ENCODE measurements around the gene TSHZ2.
A peak's percentile ranks its signal among the peaks of the same experiment; 100 is the strongest.

The TSHZ2 gene

GRCh38 chr20:53001498-53002301 lies 29.5 kb downstream of the TSHZ2 start:
- Histone ChIP-seq H3K27me3 (ENCODE audit: insufficient read depth, low read length) (no peaks in the 10 kb centered on the region), H3K9ac (ENCODE audit: low read length) (peak overlapping the region; percentile 53), H3K9me3 (ENCODE audit: low read length) (no peaks in the 10 kb centered on the region), H3K4me3 (ENCODE audit: low read depth, low read length, poor library complexity, severe bottlenecking) (peak overlapping the region; percentile 43), H4K20me1 (ENCODE audit: insufficient read depth, low read length) (no peaks in the 10 kb centered on the region), H3F3A (ENCODE audit: insufficient read depth, low read length) (peaks cover 13% of the 10 kb centered on the region), H3K36me3 (ENCODE audit: insufficient read depth, low read length) (no peaks in the 10 kb centered on the region), H3K4me2 (ENCODE audit: low read length) (peak overlapping the region; percentile 64), H2AFZ (ENCODE audit: low read length) (peak overlapping the region; percentile 4), H3K4me1 (ENCODE audit: insufficient read depth, low read length, severe bottlenecking) (peaks cover 72% of the 10 kb centered on the region), H3K27ac (ENCODE audit: low read depth, low read length, poor library complexity, severe bottlenecking) (peak overlapping the region; percentile 98), H3K79me2 (ENCODE audit: insufficient read depth, low read length) (no peaks in the 10 kb centered on the region), H3K9me2 (ENCODE audit: low read depth, low read length) (no peaks in the 10 kb centered on the region)
- TF ChIP-seq EZH2 (IDR thresholded peaks at IDR 0.05; ENCODE audit: borderline replicate concordance, low read length): no peak
- TF ChIP-seq, protein P1, sequence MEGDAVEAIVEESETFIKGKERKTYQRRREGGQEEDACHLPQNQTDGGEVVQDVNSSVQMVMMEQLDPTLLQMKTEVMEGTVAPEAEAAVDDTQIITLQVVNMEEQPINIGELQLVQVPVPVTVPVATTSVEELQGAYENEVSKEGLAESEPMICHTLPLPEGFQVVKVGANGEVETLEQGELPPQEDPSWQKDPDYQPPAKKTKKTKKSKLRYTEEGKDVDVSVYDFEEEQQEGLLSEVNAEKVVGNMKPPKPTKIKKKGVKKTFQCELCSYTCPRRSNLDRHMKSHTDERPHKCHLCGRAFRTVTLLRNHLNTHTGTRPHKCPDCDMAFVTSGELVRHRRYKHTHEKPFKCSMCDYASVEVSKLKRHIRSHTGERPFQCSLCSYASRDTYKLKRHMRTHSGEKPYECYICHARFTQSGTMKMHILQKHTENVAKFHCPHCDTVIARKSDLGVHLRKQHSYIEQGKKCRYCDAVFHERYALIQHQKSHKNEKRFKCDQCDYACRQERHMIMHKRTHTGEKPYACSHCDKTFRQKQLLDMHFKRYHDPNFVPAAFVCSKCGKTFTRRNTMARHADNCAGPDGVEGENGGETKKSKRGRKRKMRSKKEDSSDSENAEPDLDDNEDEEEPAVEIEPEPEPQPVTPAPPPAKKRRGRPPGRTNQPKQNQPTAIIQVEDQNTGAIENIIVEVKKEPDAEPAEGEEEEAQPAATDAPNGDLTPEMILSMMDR (IDR thresholded peaks at IDR 0.05; ENCODE audit: low read length): no peak

- Histone ChIP-seq H3K27me3 (ENCODE audit: insufficient read depth, low read length) (no peaks in the 10 kb centered on the region), H3K36me3 (ENCODE audit: insufficient read depth, low read length) (no peaks in the 10 kb centered on the region), H3F3A (ENCODE audit: insufficient read depth, low read length) (peaks cover 13% of the 10 kb centered on the region), H3K79me2 (ENCODE audit: insufficient read depth, low read length) (no peaks in the 10 kb centered on the region), H3K4me1 (ENCODE audit: insufficient read depth, low read length, severe bottlenecking) (peaks cover 61% of the 10 kb centered on the region), H3K4me3 (ENCODE audit: low read depth, low read length, poor library complexity, severe bottlenecking) (peak overlapping the region; percentile 5), H4K20me1 (ENCODE audit: insufficient read depth, low read length) (no peaks in the 10 kb centered on the region), H3K9ac (ENCODE audit: low read length) (peak overlapping the region; percentile 53), H3K4me2 (ENCODE audit: low read length) (peak overlapping the region; percentile 25), H3K9me3 (ENCODE audit: low read length) (no peaks in the 10 kb centered on the region), H2AFZ (ENCODE audit: low read length) (peak overlapping the region; percentile 86; the same call in 1 of the 2 replicates), H3K27ac (ENCODE audit: low read depth, low read length, poor library complexity, severe bottlenecking) (peak overlapping the region; percentile 98), H3K9me2 (ENCODE audit: low read depth, low read length) (no peaks in the 10 kb centered on the region)
- TF ChIP-seq EZH2 (IDR thresholded peaks at IDR 0.05; ENCODE audit: borderline replicate concordance, low read length): no peak
- TF ChIP-seq, protein P1 (IDR thresholded peaks at IDR 0.05; ENCODE audit: low read length): no peak
These were observed 30.6 kb downstream of the TSHZ2 start for GRCh38 chr20:53002786-53003185.

- H3K27ac ChIP-seq (ENCODE audit: low read depth, low read length, poor library complexity, severe bottlenecking): peak overlapping the region; percentile 98
- H3K36me3 ChIP-seq (ENCODE audit: insufficient read depth, low read length): no peaks in the 10 kb centered on the region
- H2AFZ ChIP-seq (ENCODE audit: low read length): peak overlapping the region; percentile 86
These were observed 31.4 kb downstream of the TSHZ2 start for GRCh38 chr20:53003420-53004154.

More at GRCh38 chr20:53003420-53004154, 31.4 kb downstream of the TSHZ2 start:
- H3K4me1 ChIP-seq (ENCODE audit: insufficient read depth, low read length, severe bottlenecking): peaks cover 58% of the 10 kb centered on the region
- no peaks in the 10 kb centered on the region for H3K27me3 ChIP-seq (ENCODE audit: insufficient read depth, low read length)
- H3K4me3 ChIP-seq (ENCODE audit: low read depth, low read length, poor library complexity, severe bottlenecking): no peak overlapping the region
- H3K4me2 ChIP-seq (ENCODE audit: low read length): peak overlapping the region; percentile 25; the same call in 1 of the 2 replicates
- no peaks in the 10 kb centered on the region for H3K79me2 ChIP-seq (ENCODE audit: insufficient read depth, low read length)
- TF ChIP-seq EZH2 (IDR thresholded peaks at IDR 0.05; ENCODE audit: borderline replicate concordance, low read length): no peak
- TF ChIP-seq, protein P1 (IDR thresholded peaks at IDR 0.05; ENCODE audit: low read length): no peak
- H3K9ac ChIP-seq (ENCODE audit: low read length): peak overlapping the region; percentile 53; the same call in 1 of the 2 replicates
- peaks cover 13% of the 10 kb centered on the region for H3F3A ChIP-seq (ENCODE audit: insufficient read depth, low read length)
- no peaks in the 10 kb centered on the region for H3K9me2 ChIP-seq (ENCODE audit: low read depth, low read length)
- H3K9me3 ChIP-seq (ENCODE audit: low read length): no peaks in the 10 kb centered on the region
- H4K20me1 ChIP-seq (ENCODE audit: insufficient read depth, low read length): no peaks in the 10 kb centered on the region

Data from OCI-LY1 (cell line).